ENCODE results near the gene RMI2.

Gene RMI2

DNA sequence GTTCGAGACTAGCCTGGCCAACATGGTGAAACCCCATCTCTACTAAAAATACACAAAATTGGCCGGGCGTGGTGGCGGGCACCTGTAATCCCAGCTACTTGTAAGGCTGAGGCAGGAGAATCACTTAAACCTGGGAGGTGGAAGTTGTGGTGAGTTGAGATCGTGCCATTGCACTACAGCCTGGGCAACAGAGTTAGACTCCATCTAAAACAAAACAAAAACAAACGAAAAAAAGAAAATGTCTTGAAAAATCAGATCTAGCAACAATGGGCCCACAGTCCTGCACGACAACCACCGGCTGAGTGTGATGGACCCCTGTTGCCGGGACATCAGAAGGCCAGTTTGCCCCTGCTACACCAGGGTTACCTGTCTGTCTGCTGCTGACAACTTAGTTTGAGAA is 3.9 kb upstream of the RMI2 start:
- TF ChIP-seq, protein P1, sequence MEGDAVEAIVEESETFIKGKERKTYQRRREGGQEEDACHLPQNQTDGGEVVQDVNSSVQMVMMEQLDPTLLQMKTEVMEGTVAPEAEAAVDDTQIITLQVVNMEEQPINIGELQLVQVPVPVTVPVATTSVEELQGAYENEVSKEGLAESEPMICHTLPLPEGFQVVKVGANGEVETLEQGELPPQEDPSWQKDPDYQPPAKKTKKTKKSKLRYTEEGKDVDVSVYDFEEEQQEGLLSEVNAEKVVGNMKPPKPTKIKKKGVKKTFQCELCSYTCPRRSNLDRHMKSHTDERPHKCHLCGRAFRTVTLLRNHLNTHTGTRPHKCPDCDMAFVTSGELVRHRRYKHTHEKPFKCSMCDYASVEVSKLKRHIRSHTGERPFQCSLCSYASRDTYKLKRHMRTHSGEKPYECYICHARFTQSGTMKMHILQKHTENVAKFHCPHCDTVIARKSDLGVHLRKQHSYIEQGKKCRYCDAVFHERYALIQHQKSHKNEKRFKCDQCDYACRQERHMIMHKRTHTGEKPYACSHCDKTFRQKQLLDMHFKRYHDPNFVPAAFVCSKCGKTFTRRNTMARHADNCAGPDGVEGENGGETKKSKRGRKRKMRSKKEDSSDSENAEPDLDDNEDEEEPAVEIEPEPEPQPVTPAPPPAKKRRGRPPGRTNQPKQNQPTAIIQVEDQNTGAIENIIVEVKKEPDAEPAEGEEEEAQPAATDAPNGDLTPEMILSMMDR (IDR thresholded peaks at IDR 0.05; ENCODE audit: insufficient read depth, low read depth, low read length, missing control alignments): no peak
- DNase-seq (ENCODE audit: low read depth): no peak
- no peak overlapping the region for H3K4me3 ChIP-seq (ENCODE audit: low read length)

DNA sequence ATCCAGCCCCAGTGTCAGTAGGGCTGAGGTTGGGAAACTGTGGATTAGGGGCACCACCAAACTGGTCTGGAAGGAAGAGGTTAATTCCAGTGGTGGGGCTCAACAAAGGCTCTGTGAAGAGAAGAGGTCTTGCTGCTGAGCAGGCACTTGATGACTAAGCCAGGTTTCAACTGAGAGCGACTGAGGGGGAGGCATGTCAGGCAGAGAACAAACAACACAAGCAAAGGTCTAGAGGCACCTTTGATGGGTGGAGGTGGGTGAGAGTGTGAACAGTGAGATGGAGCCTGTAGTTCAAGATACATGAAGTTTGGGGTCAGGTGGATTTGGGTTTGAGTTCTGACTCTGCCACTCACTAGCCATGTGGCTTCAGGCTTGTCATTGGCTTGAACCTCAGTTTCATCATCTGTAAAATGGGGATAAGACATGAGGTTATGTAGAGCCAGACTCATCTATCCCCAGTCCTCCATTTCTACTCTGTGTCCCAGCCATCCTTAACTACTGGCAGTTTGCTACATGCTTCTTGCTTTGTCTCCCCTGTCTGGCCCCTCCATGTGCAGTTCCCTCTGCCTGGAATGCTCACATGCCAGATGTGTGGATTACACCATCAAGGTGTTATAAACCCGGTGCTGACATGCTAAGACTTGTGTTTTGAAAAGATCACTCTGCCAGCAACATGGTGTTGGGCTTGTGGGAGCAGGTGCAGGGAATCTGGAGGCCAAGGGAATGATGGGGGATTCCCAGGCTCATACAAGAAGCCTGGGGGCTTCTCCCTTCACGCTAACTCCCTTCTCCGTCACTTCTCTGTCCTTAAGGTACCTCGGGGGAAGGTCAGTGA is 3.0 kb upstream of the RMI2 start:
- no peak overlapping the region for H3K4me3 ChIP-seq (ENCODE audit: low read length)
- DNase-seq (ENCODE audit: low read depth): peak; percentile 88
- TF ChIP-seq, protein P1 (IDR thresholded peaks at IDR 0.05; ENCODE audit: insufficient read depth, low read depth, low read length, missing control alignments): no peak

DNA sequence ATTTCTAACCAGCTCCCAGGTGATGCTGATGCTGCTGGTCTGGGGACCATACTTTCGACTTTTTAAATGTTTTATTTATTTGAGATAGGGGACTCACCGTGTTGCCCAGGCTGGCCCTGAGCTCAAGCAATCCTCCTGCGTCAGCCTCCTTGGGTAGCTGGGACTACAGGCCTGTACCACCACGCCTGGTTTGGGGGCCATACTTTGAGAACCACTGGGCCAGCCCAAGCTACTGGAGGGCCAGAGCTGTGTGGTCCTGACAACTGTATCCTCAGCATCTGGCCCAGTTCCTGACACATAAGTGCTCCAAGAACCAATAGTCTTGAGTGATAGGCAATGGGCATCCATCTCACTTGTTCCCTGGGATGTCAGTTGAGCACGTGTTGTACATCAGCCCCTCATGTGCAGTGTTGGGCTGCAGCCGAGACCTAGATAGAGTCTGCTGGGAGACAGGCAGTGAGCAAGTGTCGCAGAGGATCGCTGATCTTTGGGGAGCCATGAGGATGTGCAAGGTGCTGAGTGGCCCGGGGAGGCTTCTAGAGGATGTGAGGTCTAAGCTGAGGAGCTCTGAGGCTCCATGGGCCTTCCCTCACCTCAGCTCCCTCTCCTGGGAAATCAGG is 1.6 kb downstream of the RMI2 start:
- TF ChIP-seq, protein P1 (IDR thresholded peaks at IDR 0.05; ENCODE audit: insufficient read depth, low read depth, low read length, missing control alignments): no peak
- no peak for DNase-seq (ENCODE audit: low read depth)
- no peak overlapping the region for H3K4me3 ChIP-seq (ENCODE audit: low read length)

DNA sequence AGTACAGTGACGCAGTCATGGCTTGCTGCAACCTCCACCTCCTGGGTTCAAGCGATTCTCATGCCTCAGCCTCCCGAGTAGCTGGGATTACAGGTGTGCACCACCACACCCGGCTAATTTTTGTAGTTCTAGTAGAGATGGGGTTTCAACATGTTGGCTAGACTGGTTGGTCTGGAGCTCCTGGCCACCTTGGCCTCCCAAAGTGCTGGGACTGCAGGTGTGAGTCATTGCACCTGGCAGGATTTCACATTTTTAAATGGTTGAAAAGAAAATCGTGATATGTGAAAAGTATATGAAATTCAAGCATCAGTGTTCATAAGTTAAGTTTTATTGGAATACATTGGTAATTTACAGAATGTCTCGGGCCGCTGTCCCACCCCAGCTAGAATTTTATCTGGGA is 2.6 kb downstream of the RMI2 start:
- DNase-seq (ENCODE audit: low read depth): peak; percentile 51
- TF ChIP-seq, protein P1 (IDR thresholded peaks at IDR 0.05; ENCODE audit: insufficient read depth, low read depth, low read length, missing control alignments): no peak
- no peak overlapping the region for H3K4me3 ChIP-seq (ENCODE audit: low read length)

DNA sequence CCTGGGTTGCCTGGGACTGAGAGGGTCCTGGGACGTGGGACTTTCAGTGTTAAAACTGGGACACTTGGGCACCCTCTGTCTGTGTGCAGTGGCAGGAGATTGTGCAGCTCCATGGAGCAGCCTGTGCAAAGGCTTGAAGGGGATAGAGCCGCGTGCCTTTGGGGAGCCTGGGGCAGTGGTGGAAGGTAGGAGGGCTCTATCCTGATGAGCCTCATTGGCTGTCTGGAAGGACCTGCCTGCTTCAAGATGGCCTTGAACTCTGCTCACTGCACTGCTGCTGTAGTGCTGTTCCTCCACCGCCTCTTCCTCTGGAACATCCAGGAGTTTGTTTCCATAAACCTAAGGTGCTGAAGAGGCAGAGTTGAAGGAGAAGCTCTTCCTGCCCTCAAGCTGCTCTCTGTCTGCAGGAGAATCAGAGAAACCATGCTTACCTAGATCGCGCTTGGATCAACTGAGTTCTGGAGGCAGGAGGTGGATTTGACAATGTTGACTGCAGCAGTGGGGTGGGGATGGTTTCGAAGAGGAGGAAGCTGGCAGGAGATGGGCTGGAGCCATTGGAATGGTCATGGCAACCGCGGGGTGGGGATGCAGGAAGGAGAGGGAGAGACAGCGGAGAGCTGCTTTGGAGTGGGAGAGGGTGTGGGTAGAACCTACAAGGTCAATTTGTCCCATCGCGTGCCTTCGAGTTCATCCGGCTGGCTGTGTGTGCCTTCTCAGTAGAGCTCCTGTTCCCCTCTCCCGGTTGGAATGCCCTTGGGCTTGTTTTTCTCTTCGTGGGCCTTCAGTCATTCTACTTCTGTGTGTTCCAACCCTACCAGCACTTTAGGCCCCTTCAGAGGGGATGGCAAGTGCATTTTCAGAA is 3.7 kb downstream of the RMI2 start:
- no peak for DNase-seq (ENCODE audit: low read depth)
- TF ChIP-seq, protein P1 (IDR thresholded peaks at IDR 0.05; ENCODE audit: insufficient read depth, low read depth, low read length, missing control alignments): no peak
- H3K4me3 ChIP-seq (ENCODE audit: low read length): no peak overlapping the region

- TF ChIP-seq, protein P1 (IDR thresholded peaks at IDR 0.05; ENCODE audit: insufficient read depth, low read depth, low read length, missing control alignments): no peak
- peak; percentile 71 for DNase-seq (ENCODE audit: low read depth)
- no peak overlapping the region for H3K4me3 ChIP-seq (ENCODE audit: low read length)
Observed at GRCh38 chr16:11349599-11350276, 4.5 kb downstream of the RMI2 start.
